HUES48 (cell line): ENCODE results near the gene UFSP1.
"Not testable (repeated sequence)": the region's sequence is repeated elsewhere in the genome, so short reads cannot be mapped to it uniquely, and the experiment has no call there.

Experiments
- H3K27ac ChIP-seq: one replicate; pipeline ENCODE4 v1.7.0; 2013; ENCODE audit warnings: low read depth, low read length, inconsistent platforms
- H3K27me3 ChIP-seq: 2 replicates; pipeline ENCODE4 v1.6.1; 2013; ENCODE audit warnings: mild to moderate bottlenecking, low read length; ENCODE audit not compliant: control insufficient read depth, insufficient read depth
- H3K36me3 ChIP-seq: 2 replicates; pipeline ENCODE4 v1.6.1; 2013; ENCODE audit warnings: low read length; ENCODE audit not compliant: control insufficient read depth, insufficient read depth
- H3K4me1 ChIP-seq: 2 replicates; pipeline ENCODE4 v1.6.1; 2013; ENCODE audit warnings: mild to moderate bottlenecking, low read length; ENCODE audit not compliant: control insufficient read depth, insufficient read depth
- H3K4me3 ChIP-seq: 2 replicates; pipeline ENCODE4 v1.5.1; 2013; ENCODE audit warnings: mild to moderate bottlenecking, low read depth, low read length
- H3K9ac ChIP-seq: 2 replicates; pipeline ENCODE4 v1.6.1; 2013; ENCODE audit warnings: mild to moderate bottlenecking, low read depth, low read length, moderate library complexity
- H3K9me3 ChIP-seq: 2 replicates; pipeline ENCODE4 v1.6.1; 2013; ENCODE audit warnings: low read length; ENCODE audit not compliant: control insufficient read depth, insufficient read depth

Gene UFSP1

DNA sequence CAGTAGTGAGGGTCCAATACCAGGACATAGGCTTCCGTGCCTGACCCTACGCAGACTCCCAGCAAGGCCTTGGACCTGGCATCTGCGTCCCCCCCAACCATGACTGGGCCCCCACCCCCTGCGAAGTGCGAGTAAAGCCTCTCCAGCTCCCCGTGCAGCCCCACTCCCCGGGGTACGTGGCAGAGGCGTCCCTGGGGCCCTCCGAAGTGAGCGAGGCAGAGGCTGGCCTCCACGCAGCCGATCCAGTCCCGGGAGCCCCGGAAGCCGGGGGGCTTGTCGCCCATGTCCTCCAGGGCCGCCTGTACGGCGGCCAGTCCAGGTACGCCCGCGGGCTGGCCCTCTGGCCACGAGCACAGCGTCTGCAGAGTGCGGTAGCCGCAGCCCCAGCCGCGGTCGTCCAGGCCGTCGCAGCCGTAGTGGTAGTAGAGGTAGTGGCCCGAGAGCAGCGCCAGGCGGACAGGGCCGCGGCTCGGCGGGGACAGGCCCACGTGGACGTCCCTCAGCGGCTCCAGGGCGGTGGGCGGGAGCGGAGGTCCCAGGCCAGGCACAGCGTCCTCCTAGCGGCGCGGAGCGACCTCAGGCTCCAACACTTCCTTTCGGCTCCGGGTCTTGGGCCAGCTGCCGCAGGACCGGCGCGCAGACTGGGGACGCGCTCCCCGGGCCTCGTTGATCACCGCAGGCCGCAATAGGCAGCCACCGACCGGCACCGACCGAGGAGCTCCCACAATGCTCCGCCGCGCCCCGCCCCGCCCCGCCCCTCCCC is at the start of gene UFSP1:
UFSP1 (minus strand) TSS at position 728 of the 763 bp plus-strand sequence; CDS start at position 284, 444 bp downstream.
- peak within 1 kb of the TSS; percentile 86 for H3K4me3 ChIP-seq
- H3K9ac ChIP-seq, result peak within 1 kb of the TSS; percentile 93

GRCh38 chr7:100936167-100936566 is 46.7 kb upstream of the UFSP1 start:
- not testable (repeated sequence) for H3K4me3 ChIP-seq, H3K4me1 ChIP-seq, H3K27me3 ChIP-seq, H3K36me3 ChIP-seq, H3K9ac ChIP-seq, H3K27ac ChIP-seq
- H3K9me3 ChIP-seq, result peaks cover 15% of the 10 kb centered on the region

More for the DNA sequence above, at the start of gene UFSP1:
- Histone ChIP-seq H3K4me1 (no peaks in the 10 kb centered on the region), H3K27ac (peak within 1 kb of the TSS; percentile 96), H3K36me3 (peaks cover 46% of the 10 kb centered on the region), H3K27me3 (no peaks in the 10 kb centered on the region), H3K9me3 (no peaks in the 10 kb centered on the region)

- not testable (repeated sequence) for H3K27ac ChIP-seq, H3K9ac ChIP-seq, H3K36me3 ChIP-seq, H3K27me3 ChIP-seq, H3K4me1 ChIP-seq, H3K4me3 ChIP-seq
- H3K9me3 ChIP-seq, result peaks cover 15% of the 10 kb centered on the region
Measured at GRCh38 chr7:100935381-100935780, 45.9 kb upstream of the UFSP1 start.

DNA sequence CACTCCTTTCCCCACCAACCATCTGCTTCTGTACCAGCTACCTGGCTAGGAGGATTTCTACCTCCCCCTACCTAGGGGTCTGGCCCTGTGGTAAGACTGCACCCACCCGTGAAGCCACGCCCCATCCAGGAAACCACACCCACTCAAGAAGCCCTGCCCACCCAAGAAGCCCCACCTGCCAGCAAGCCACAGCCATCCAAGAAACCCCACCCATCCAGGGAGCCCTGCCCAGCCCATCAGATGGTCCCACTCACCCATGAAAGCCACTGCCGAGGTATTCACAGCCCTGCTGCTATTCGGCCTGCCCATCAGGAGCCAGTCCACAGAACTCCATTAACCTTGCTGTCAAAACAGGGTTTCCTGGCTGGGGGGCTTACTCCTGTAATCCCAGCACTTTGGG is 44.2 kb upstream of the UFSP1 start:
- Histone ChIP-seq H3K9ac (no peak overlapping the region), H3K4me3 (no peak overlapping the region), H3K4me1 (peaks cover 12% of the 10 kb centered on the region), H3K27me3 (no peaks in the 10 kb centered on the region), H3K36me3 (no peaks in the 10 kb centered on the region), H3K27ac (no peak overlapping the region), H3K9me3 (peaks cover 15% of the 10 kb centered on the region)

DNA sequence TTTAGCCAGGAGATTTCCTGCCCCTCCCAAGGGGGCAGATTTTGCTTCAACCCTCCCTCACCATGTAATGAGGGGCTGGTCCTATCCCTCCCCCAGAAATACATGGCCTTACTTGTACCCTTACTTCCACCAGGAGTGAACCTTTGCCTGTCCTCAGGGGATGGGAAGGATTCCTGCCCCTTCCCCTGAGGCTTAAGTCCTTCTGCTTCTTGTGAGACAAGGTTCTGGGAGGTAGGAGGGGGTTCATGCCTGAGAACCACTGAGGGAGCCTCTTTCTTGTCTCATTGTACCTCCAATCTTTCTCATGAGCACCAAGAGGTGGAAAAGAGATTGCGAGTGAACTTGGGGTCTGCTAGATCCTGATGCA is 40.3 kb upstream of the UFSP1 start:
- H3K36me3 ChIP-seq, result no peaks in the 10 kb centered on the region
- peak overlapping the region; percentile 93 for H3K27ac ChIP-seq
- H3K27me3 ChIP-seq, result no peaks in the 10 kb centered on the region
- no peak overlapping the region for H3K4me3 ChIP-seq
- H3K4me1 ChIP-seq, result peaks cover 24% of the 10 kb centered on the region
- H3K9ac ChIP-seq, result peak overlapping the region; percentile 10; the same call in 1 of the 2 replicates
- H3K9me3 ChIP-seq, result peaks cover 9% of the 10 kb centered on the region

DNA sequence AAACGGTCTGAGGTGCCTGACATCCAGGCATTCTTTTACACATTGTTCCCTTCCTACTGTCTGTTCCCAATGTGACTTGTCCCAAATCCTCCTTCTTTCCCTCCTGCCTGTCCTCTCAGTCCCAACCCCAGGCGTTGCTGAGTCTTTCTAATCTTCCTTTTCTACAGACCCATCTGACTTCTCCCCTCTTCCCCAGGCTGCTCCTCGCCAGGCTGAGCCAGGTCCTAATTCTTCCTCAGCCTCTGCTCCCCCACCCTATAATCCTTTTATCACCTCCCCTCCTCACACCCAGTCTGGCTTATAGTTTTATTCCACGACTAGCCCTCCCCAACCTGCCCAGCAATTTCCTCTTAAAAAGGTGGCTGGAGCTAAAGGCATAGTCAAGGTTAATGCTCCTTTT is 34.1 kb upstream of the UFSP1 start:
- not testable (repeated sequence) for H3K36me3 ChIP-seq, H3K27me3 ChIP-seq, H3K4me3 ChIP-seq, H3K9me3 ChIP-seq, H3K9ac ChIP-seq, H3K27ac ChIP-seq
- peaks cover 12% of the 10 kb centered on the region; the same call in 1 of the 2 replicates for H3K4me1 ChIP-seq

DNA sequence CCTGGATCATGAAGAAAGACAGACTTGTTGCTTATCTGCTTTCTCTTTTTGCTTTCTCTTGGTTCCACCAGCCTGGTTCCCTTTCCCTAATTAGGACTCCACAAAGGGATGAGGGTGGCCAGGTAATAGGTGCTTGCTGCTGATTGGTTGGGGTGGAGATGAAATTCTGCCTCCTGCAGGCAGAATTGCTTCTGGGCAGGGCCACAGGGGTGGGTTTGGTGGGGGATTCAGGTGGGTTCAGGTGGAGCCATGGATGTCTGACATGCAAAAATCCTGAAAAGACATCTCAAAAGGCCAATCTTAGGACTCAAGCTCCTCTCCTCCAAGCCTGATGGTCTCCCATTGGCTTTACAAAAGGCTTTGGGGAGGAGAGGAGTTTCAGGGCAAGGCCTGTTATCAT is 31.5 kb upstream of the UFSP1 start:
- no peaks in the 10 kb centered on the region for H3K36me3 ChIP-seq
- H3K27ac ChIP-seq, result no peak overlapping the region
- no peaks in the 10 kb centered on the region for H3K4me1 ChIP-seq
- H3K4me3 ChIP-seq, result no peak overlapping the region
- no peaks in the 10 kb centered on the region for H3K9me3 ChIP-seq
- no peak overlapping the region for H3K9ac ChIP-seq
- no peaks in the 10 kb centered on the region for H3K27me3 ChIP-seq

GRCh38 chr7:100919779-100920437 is 30.4 kb upstream of the UFSP1 start:
- not testable (repeated sequence) for H3K4me1 ChIP-seq, H3K9me3 ChIP-seq, H3K27me3 ChIP-seq, H3K9ac ChIP-seq, H3K36me3 ChIP-seq, H3K4me3 ChIP-seq, H3K27ac ChIP-seq

DNA sequence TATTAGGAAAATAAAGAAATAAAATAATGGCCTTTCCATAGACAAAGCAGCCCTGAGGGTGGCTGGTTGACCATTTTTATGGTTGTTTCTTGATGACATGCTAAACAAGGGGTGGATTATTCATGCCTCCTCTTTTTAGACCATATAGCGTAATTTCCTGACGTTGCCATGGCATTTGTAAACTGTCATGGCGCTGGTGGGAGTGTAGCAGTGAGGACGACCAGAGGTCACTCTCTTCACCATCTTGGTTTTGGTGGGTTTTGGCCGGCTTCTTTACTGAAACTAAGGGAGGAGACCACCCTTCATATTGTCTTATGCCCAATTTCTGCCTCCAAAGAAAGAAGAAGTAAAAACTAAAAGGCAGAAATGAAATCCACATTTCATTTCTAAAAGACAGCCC is 29.8 kb upstream of the UFSP1 start:
- not testable (repeated sequence) for H3K4me3 ChIP-seq, H3K36me3 ChIP-seq, H3K9ac ChIP-seq, H3K9me3 ChIP-seq, H3K4me1 ChIP-seq, H3K27ac ChIP-seq, H3K27me3 ChIP-seq

- no peaks in the 10 kb centered on the region for H3K9me3 ChIP-seq
Measured at GRCh38 chr7:100914879-100915447, 25.4 kb upstream of the UFSP1 start.

GRCh38 chr7:100914208-100914878 is 24.8 kb upstream of the UFSP1 start:
- Histone ChIP-seq H3K4me1 (no peaks in the 10 kb centered on the region), H3K9me3 (no peaks in the 10 kb centered on the region)

More at GRCh38 chr7:100914879-100915447, 25.4 kb upstream of the UFSP1 start:
- Histone ChIP-seq H3K36me3 (no peaks in the 10 kb centered on the region), H3K4me1 (no peaks in the 10 kb centered on the region), H3K27ac (no peak overlapping the region), H3K9ac (no peak overlapping the region), H3K27me3 (no peaks in the 10 kb centered on the region), H3K4me3 (no peak overlapping the region)

More at GRCh38 chr7:100914208-100914878, 24.8 kb upstream of the UFSP1 start:
- Histone ChIP-seq H3K27ac (no peak overlapping the region), H3K4me3 (no peak overlapping the region), H3K9ac (no peak overlapping the region), H3K27me3 (no peaks in the 10 kb centered on the region), H3K36me3 (no peaks in the 10 kb centered on the region)
